NK-92 (cell line): ENCODE data around the gene EARS2.
A peak's percentile ranks its signal among the peaks of the same experiment; 100 is the strongest.
"Not testable (repeated sequence)": the region's sequence is repeated elsewhere in the genome, so short reads cannot be mapped to it uniquely, and the experiment has no call there.

ENCODE experiments used
- DNase-seq: peaks from one replicate; lab custom pipeline; 2025; ENCODE audit not compliant: unreplicated experiment; lab: John Stamatoyannopoulos, UW

Gene EARS2

DNA sequence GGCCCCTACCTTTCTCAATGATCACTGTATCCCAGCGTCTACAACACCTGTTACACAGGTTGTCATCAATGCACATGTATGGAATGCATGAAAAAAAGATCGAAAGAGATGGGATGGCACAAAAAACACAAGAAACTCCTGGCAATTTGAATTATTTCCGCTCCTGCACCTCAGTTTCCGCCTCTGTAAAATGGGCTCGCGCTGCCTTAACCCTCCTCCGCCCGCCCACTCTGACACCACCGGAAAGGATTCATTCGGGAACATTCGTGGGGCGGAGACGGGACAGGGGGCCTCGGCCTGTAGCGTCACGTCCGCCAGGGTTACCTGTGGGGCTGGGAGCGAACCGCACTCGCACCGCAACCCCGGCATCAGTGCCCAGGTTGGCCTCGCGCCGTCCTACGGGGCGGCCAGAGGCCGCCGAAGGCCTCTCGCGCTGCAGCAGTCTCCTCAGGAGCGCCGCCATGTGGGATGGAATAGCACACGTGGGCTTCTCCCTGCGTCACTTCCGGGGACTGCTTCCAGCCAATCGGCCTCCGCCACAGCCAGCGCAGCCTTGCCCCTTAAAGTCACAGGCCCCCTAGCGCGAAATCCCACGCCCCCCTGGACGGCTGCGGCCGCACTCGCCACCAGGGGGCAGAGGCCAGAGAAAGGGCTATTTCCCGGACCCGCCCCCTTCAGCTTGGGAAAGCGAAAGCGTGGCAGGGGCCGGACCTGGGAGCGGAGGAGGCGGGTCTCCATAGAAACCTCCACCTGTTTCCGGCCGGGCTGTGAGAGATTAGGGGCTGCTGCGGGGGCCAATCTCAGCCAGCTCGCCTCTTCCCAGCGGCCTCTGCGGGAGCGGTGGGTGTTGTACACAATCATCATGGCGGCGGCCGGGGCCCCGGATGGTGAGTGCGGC is at the start of gene EARS2, which contains the start of gene UBFD1:
TSS of gene EARS2 (minus strand) at position 470 of the 898 bp plus-strand sequence. CDS start at position 463, 7 bp downstream.
TSS of gene UBFD1 (plus strand) at position 847 of the 898 bp plus-strand sequence. CDS start at position 863, 16 bp downstream.
- peak; percentile 95 for DNase-seq

DNA sequence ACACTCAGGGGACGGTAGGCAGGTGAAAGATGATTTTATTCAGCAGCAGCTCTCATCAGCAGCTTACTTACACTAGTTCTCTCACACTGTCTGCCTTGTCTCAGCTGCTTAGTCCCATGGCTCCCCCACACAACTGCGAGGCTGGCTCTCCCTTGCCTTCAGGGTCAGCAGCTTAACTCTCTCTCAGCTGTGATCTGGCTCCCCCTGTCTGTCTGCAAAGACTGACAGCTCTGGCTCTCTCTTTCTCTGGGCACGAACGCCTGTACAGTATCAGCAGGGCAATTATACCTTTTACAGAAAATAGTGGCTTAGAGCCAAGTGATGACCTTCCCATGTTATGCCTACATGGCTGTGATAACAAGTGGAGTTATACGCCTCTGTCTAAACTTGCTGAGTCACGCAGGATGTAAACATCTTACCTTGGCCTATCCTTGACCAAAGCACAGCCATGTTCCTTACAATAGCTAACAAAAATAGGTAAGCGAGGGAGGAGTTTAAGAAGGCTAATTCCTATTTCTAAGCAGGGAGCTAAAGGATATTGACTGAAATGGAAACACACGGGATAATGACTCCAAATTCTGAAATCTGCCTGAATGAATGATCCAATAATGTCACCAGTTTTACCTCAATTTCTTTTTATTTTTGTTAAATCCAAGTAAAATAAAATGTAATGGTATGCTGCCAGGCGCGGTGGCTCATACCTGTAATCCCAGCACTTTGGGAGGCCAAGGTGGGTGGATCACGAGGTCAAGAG is 40.0 kb upstream of the EARS2 start:
- no peak for DNase-seq

DNA sequence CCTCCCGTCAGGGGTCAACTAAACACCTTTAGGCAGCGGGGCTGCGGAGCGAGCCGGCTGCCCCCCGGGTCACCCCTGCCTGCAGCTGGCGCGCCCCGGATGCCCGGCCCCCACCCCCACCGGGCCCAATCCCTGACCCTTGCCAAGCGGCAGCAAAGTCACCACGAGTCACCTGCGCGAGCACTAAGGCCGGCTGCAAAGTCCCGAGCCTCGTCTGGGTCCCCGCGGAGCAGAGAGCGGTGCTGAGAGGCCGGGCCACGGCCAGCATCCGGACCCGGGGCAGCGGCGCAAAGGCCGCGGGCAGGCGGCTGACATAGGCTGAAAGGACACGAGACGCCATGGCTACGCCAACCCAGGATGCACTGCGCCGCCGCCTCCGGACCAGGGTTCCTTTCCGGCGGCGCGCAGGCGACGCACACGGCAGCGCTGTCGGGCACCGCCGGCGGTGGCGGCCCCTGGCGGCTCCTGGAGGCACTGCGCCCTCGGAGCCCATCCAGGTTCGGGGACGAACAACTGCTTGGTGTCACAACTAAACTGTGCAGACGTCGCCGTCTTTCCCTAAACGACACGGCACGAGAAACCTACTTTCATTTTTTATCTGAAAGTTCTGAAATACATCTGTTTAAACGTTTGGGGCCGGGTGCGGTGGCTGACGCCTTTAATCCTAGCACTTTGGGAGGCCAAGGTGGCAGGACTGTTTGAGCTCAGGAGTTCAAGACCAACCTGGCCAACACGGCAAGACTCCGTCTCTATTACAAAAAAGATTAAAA is 39.0 kb upstream of the EARS2 start, which contains the start of gene NDUFAB1:
TSS of gene NDUFAB1 (minus strand) at position 366 of the 770 bp plus-strand sequence. CDS start at position 340, 26 bp downstream.
- DNase-seq = peak; percentile 16

DNA sequence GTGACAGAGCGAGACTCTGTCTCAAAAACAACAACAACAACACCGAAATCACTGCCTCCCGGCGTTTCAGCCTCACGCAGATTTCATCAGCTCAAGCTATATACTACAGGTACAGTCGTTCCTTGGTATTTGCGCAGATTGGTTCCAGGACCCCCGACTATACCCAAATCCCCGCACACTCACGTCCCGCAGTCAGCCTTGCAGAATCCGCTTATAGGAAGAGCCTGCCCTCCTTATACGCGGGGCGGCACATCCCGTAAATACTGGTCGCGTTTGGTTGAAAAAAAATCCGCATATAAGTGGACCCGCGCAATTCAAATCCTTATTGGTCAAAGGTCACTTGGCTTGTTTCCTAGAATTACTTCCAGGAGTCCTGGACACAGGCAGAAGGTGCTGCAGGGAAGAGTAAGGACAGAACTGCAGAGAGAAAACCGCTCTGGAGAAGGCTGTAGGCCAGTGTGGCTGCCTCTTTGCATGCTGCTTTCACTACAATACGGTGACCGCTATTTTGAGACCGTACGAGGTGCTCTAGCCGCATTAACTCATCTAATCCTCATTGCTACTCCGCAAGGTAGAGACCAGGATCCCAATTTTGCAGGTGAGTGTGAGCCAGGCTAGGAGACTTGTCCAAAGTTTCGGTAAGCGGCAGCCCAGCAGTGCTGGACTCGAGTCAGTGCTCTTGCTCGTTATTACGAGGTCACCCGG is 38.2 kb upstream of the EARS2 start:
- DNase-seq = no peak

DNA sequence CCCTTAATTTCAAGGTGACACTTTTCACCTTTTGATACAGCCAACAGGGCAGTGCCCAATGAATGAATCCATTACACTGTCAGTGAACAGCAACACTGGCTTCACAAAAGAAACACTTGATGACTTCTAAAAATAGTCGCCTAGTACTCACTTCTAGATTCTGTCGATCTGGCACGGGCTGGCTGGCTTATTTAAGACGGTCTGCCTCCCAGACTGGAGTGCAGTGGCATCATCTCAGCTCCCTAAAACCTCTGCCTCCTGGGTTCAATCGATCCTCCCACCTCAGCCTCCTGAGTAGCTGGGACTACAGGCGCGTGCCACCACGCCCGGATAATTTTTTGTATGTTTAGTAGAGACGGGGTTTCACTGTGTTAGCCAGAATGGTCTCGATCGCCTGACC is 37.0 kb upstream of the EARS2 start:
- DNase-seq = no peak

DNA sequence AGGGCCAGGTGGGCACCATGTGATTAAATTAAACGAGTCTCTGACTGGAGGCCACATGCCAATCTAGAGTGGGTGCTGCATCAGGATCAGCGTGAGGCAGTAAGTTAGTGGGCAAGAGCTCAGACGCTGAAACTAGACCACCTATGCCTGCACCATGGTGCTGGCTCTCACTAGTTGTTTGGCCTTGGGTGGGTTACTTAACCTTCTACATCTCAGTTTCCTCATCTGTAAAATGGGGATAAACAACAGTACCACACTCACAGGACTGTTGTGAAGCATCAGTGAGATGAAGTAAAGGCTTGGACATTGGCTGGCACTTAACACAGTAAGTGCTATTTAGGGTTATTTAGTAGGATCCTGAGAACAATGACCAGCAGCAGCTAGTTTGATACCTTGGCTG is 33.0 kb upstream of the EARS2 start:
- DNase-seq = no peak

DNA sequence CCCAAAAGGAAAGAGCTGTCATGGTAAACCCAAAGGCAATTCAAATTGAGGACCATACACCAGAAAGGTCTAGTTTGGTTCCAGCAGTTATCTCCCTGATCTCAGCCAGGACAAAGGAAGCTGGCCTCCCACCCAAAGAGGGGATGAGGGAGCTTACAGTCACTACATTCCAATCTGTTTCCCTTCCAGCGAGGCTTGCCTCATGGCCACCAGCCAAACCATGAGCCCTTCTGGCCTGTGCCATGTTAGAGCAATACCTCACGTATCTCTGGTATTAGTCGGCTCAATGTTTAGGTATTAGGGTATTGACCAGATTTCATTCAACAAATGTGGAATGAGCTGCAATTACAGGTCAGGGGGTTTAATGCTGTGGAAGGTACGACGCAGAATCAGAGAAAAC is 30.6 kb upstream of the EARS2 start:
- DNase-seq = no peak

DNA sequence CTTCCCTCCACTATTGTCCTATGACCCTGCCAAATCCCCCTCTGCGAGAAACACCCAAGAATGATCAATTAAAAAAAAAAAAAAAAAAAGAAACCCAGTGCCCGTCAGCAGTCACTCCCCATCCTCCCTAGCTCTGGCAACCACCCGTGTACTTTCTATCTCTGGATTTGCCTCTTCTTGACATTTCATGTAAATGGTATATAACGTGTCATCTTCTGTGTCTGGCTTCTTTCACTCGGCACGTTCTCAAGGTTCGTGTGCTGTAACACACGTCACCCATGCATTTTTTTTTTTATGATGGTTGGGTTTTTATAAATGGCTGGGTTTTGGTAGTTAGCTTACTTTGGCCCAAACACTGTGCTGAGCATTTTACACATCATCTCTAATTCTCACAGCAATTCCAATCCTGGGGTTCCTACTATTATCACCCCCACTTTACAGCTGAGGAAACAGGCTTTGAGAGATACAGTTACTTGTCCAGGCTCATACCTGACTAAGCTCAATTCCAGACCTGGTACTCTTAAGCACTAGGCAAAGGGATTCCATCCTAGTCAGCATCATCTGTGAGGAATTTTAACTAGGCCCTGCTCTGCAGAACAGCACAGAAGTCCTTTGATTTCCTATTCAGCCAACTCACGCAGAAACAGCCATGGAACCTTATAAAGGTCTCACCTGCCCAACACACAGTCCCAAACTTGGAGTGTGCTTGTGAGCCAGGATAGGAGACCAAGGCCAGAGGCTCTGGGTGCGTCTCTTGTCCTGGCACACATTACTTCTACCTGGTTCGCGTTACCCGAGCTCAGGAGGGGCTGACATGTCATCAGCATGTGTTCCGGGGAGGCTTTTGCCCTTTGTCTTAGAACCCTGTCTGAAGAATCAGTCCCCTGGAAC is 27.3 kb upstream of the EARS2 start:
- DNase-seq = no peak

DNA sequence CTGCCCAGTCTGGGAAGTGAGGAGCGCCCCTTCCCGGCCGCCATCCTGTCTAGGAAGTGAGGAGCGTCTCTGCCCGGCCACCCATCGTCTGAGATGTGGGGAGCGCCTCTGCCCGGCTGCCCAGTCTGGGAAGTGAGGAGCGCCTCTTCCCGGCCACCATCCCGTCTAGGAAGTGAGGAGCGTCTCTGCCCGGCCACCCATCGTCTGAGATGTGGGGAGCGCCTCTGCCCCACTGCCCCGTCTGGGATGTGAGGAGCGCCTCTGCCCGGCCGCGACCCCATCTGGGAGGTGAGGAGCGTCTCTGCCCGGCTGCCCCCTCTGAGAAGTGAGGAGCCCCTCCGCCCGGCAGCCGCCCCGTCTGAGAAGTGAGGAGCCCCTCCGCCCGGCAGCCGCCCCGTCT is 26.1 kb upstream of the EARS2 start:
- DNase-seq = not testable (repeated sequence)

DNA sequence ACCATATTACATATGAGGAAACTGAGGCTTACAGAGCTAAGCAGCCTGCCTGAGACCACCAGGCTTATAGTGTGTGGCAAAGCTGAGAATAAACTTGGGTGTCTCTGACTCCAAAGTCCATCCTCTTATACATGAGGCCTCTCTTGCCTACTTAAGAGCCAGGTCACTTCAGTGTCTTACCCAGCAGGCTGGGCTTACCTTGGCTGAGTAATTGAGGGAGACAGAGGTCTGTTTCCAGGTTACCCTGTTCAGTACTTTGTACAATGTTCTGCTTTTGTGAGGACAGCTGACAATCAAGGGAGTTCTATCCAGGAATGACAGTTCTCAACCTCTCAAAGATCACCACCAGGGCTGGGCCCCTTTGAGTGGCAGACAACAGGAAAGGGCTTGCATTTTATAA is 24.6 kb upstream of the EARS2 start:
- DNase-seq = no peak

DNA sequence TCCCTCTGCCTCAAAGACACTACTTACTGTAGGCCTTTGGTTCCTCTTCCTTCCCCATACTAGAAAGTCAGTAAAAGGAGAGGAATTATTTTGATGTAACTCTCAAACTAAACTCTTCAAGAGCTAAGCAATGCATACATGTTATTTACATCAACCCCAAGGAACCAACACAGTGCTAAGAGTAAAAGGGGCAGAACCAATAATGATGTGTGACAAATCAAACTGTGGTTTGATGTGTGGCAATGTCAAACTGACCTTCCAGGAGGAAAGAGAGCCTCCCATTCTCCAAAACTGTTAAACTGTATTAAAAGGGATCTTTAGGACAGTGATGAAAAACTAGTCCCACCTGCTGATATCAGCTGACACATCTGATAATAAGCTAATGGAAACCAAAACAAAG is 23.2 kb upstream of the EARS2 start:
- DNase-seq = no peak

DNA sequence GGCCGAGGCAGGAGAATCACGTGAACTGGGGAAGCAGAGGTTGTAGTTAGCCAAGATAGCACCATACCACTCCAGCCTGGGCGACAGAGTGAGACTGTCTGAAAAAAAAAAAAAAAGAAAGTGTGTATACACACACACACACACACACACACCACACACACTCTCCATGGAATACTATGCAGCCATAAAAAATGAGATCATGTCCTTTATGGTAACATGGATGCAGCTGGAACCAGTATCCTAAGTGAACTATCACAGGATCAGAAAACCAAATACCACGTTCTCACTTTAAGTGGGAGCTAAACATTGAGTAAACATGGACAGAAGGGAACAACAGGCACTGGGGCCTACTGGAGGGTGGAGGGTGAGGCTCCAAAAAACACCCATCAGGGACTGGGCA is 22.2 kb upstream of the EARS2 start:
- no peak for DNase-seq

DNA sequence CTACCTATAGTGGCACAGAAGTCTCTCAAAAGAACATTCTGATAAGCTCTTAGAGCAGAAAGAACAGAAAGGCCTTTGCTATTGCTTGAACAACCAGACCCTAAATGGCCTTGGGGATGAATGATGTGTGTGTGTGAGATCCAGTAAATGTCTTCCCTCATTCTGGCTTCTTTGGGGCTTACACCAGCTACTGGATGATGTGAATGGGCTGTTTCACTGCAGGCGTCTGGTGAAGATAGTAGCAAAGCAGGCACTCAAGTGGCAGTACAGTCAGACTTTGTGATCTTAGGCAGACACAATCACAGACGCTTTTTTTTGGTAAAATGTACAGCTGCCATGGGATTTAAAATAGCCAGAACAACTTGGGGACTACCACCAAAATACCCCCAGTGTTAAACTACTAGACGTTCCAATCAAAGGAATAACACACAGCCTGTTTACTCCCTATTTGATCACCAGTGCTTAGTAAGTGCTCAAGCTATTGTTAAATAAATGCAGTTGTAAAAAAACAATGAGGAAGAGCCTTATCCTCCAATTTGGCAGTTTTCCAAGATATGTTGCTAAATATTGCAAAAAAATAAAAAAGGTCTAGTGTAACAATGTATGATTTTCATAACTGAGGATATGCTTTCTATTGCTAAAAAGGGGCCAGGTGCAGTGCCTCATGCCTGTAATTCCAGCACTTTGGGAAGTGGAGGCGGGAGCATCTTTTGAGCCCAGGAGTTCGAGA is 21.1 kb upstream of the EARS2 start:
- no peak for DNase-seq

DNA sequence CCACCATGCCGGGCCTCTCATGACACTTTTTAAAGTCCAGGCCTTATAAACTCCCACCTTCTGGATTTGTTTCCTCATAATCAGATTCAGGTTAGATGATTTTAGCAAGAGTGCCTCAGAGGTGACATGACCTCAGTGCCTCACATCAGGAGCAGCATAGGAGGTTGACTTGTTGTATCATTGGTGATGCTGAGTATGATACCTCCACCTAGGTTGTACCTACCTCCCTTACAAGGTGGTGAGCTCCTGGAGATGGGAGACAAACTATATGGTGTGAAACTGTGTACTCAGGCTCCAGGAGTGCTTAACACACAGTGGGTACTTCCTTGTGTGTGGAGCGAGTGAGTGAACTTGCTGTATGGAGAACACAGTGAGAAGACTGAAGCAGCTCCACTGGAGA is 20.3 kb upstream of the EARS2 start:
- no peak for DNase-seq

DNA sequence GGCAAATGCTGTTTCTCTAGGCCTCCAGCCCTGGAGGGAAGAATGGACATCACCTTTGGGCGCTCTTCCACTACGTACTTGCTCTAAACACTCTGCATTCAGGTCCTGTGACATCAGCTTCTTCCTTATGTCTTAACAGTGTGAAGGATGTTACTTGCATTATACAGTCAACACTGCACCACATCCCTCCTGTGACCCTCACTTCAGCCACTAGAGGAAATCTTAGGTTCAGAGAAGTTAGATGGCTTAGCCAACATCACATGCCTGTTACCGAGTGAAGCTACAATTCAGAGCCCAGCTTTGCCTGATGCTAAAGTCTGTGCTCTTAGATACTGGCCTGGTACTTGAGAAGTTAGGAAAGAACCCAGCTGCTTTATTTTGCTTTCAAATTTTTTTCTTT is 18.7 kb upstream of the EARS2 start:
- DNase-seq = no peak

DNA sequence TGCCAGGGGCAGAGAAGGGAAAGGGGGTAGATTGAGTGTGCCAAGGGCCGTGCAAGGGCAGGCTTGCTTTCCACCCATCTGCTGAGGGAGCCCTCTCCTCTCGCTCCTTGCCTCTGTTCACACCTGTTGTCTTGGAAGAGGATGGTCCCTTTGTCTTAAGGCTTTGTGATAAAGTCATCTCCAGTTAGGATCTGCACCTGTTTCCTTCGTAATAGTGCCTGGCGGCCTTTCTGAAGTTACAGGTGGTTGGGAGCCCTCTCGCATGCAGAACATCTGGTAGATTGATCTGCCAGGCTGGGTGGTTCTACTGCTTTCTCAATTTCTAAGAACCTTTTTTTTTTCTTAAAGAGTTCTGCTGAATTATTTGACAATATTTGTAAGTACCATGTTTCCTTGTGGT is 16.7 kb upstream of the EARS2 start:
- no peak for DNase-seq

DNA sequence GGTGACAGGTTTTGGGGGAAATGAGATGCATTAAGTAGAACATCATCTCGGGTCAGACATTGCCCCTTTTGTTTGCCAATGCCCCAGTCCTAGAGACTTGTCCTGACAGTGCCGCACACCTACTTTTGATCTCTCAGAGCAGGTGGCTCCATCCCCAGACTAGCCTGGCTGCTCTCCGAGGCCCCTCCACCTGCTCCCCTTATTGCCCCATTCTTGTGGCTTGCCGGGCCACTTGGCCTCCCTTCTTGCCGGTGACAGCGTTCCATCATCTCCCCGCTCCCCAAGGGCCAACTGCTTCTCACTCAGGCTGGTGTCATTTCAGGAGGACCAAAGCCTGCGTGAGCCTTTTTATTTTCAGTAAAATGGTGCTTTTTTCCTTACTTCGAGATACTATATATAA is 15.2 kb upstream of the EARS2 start:
- no peak for DNase-seq

DNA sequence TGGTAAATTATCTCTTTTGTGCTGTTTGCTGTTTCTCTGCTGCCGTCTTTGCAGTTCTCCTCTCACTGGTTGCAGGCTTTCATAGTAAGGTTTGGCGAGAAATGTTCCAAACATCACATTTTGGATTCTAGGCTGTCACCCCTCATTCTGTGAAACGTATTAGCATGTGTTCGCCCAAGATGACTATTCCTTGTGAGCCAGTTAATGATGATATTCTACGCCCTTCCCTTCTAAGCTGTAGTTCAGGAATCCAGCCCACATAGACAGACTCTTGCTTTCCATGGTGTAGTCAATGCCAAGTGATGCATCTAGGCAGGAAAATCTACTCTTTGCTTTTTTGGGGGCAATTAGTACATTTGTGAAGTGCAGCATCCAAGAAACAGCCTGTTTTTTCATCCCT is 14.7 kb upstream of the EARS2 start:
- DNase-seq = no peak
